GM21526 (cell line): Measurements from ENCODE around the gene MGRN1.
"Not testable (repeated sequence)": the region's sequence is repeated elsewhere in the genome, so short reads cannot be mapped to it uniquely, and the experiment has no call there.

Experiments
- ATAC-seq: cut with Tn5 transposase; IDR thresholded peaks from one replicate; pipeline ENCODE4 v1.9.1; 2021; ENCODE audit warnings: moderate library complexity; ENCODE audit not compliant: unreplicated experiment, low FRiP score

MGRN1 gene

DNA sequence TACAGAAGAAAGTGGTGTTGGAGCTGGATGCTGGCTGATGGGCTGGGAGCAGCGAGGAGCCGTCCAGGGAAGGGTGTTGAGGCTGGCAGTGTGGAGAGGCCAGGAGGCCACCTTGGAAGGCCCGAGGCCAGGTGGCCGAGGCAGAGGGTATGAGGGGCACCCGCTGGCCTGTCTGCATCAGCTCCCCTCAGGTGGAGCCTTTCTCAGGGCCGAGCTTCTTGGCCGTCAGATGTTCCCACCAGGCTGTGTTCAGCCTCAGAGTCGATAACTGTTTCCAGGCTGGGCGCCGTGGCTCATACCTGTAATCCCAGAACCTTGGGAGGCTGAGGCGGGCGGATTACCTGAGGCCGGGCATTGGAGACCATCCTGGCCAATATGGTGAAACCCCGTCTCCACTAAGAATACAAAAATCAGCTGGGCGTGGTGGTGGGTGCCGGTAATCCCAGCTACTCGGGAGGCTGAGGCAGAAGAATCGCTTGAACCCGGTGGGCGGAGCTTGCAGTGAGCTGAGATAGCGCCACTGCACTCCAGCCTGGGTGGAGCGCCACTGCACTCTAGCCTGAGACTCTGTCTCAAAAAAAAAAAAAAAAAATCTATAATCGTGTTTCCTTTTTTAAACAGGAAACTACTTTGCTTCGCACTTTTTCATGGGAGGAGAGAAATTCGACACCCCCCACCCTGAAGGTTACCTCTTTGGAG is 25.3 kb downstream of the MGRN1 start:
- ATAC-seq: no peak

DNA sequence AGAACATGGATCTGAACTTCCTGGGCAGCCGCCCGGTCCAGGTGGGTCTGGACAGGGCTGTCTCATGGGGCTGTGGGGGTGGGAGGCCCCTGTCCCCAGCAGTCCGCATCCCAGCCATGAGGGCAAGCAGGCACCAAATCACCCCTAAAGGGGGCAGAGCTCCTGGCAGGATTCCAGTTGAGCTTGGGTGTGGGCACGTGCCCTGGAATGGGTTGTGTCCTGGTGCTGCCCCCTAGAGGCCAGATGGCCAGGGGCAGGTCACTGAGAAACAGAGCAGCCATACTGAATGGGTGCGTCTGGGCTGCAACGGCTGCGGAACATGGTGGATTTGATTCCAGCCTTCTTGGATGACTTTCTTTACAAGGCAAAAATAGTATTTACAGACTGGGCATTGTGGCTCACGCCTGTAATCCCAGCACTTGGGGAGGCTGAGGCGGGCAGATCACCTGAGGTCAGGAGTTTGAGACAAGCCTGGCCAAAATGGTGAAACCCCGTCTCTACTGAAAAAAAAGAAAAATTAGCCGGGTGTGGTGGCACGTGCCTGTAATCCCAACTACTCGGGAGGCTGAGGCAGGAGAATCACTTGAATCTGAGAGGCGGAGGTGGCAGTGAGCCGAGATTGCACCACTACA is 25.9 kb downstream of the MGRN1 start:
- not testable (repeated sequence) for ATAC-seq

GRCh38 chr16:4651827-4652226 is 27.2 kb downstream of the MGRN1 start:
- ATAC-seq: no peak

GRCh38 chr16:4652561-4652960 is 27.9 kb downstream of the MGRN1 start:
- ATAC-seq: no peak

- no peak for ATAC-seq
Observed at GRCh38 chr16:4654011-4654963, 29.7 kb downstream of the MGRN1 start.

GRCh38 chr16:4654964-4655590 is 30.5 kb downstream of the MGRN1 start:
- no peak for ATAC-seq

GRCh38 chr16:4655801-4656200 is 31.2 kb downstream of the MGRN1 start:
- no peak for ATAC-seq

GRCh38 chr16:4656221-4656620 is 31.6 kb downstream of the MGRN1 start:
- no peak for ATAC-seq

DNA sequence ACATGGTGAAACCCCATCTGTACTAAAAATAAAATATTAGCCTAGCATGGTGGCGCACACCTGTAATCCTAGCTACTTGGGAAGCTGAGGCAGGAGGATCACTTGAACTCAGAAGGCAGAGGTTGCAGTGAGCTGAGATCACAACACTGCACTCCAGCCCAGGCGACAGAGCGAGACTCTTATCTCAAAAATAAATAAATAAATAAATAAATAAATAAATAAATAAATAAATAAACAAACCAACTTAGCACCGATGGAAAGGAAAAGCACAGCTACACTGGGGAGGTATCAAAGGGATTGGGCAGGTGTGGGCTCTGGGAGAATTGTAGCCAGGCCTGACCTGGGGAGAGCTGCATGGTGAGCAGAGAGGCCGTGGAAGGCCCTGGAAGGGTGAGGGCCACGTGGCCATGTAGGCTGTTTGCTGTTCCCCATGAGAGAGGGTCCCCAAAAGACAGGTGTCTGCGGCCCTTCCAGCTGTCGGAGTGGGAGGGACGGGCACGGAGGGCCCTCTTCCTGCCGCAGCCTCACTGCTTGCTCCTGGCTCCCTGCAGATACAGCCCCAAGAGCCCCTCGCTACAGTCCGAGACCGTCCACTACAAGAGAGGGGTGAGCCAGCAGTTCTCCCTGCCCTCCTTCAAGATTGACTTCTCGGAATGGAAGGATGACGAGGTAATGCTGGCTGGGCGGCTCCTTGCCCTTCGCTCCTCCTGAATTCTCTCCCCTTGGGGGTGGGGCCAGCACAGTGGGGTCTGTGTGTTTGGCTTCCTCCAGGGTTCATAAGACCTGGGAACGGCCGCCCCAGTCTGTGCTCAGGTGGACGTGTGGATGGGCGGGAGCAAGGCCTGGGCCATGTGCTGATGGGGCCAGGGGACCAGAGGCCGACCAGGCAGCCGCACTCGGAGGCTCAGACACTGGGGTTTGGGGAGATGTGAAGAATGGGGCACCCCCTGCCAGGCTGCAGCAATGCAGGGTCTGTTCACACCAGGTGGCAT is 32.4 kb downstream of the MGRN1 start:
- no peak for ATAC-seq

DNA sequence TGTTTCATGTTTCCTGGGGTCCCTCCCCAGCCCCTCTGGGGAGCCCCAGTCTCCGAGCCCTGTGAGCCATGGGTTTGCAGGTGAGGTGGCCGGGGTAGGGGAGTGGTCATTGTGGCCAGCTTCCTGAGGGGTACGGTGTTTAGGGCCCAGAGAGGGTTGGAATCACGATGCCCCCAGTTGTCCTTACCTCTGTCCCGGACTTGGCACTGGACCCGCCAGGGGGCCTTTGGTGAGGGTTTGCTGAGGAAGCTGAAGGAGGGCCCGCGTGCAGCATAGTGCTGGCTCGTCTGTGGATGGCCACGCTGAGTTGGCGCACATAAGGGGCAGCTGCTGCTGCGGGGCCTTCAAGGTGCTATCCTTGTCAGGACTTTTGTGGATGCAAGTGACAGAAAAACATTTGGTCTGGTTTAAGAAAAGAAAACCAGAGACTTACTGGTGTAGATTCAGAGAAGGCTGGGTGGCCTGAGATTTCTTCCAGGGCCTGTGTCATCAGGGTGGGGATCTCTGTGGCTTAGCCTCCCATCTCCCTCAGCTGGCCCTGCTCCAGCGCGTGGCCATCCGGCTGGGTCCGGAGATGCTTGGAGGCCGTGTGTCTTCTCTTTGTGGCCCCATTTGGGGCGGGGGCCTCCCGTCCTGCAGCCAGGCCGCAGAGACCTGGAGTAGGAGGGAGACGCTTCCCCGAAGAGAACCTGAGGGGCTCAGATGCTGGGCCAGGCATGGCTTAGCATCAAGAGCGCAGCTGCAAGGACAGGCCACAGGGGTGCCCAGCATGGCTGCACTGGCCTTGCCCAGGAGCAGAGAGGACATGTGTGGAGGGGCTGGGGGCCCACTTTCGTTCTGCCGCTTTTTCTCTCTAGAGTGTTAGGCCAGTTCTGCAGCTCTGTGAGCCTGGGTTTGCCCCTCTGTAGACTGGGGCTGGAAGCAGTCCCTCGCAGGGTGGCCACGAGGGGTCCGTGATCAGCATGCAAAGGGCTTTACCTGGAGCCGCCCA is 35.0 kb downstream of the MGRN1 start:
- ATAC-seq: no peak

DNA sequence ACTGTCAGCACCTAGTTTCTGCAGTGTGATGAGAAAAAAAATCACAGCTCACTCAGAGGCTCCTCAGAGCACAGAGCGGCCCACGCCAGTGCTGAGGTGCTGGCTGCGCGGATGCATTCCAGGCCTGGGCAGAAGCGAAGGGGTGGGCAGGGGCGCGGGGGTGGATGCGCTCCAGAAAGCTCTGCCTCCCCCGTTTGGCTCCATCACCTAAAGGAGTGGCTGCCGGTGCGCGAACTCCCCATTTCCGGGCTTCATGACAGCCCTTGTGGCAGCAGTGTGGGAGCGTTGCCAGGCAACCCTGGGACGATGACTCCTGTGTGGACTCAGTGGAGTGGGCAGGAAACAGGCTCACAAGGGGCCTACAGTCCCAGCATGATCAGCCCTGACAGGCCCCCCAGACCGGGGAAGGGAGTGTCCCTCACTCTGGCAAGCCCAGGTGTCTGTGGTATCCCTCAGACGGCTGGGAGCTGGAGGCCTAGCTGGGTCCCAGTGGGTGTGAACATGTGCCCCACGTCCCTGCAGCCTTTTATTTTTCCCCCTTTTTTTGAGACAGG is 35.9 kb downstream of the MGRN1 start:
- ATAC-seq: no peak

GRCh38 chr16:4661661-4662060 is 37.0 kb downstream of the MGRN1 start:
- no peak for ATAC-seq

DNA sequence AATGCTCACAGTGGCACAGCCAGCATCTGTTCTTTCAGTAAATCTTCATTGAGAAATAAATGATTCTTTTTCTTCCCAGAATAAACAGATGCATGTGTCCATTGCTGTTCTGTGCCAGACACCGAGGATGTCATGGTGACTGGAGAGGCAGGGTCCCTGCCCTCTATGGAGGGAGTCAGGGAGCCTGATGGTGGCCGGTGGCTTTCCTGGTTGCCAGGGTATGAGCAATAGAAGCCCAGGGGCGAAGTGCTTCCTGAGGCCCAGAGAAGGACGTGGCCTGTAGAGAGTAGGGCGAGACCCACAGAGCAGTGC is 38.8 kb downstream of the MGRN1 start:
- ATAC-seq: no peak

- ATAC-seq: no peak
Observed at GRCh38 chr16:4663777-4664465, 39.3 kb downstream of the MGRN1 start.

DNA sequence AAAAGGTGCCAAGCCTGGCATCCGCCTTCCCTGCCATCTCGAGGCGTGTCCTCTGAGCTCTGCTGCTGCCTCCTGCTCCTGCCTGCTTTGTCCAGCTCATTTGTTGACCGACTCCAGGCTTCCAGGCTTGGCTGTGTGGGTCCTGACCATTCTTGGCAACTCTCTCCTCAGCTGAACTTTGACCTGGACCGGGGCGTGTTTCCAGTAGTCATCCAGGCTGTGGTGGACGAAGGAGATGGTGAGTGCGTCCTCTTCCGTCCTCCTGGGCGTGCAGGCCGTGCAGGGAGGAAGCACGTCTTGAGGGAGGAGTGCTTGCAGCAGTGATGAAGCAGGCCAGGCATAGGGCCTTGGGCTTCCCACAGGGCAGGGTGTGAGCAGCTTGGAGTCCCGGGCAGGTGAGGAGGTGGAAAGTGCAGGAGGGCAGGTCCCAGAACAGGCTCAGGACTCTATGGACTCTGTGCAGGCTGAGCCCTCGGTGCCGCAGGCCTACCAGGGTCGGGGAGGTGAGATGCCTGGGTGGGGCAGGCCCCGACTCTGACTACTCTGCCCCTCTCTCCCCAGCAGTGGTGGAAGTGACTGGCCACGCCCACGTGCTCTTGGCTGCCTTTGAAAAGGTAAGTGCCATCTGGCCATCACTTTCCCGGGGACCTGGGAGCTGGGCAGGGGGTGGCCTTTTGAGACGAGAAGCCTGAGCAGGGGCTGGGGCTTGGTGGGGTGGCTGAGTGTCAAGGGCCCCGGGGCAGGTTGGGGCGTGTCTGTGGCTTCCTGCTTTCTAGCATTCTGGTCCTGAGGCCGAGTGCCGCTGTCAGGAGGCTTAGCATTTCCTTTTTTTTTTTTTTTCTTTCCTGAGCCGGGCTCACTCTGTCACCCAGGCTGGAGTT is 40.2 kb downstream of the MGRN1 start:
- ATAC-seq: no peak

DNA sequence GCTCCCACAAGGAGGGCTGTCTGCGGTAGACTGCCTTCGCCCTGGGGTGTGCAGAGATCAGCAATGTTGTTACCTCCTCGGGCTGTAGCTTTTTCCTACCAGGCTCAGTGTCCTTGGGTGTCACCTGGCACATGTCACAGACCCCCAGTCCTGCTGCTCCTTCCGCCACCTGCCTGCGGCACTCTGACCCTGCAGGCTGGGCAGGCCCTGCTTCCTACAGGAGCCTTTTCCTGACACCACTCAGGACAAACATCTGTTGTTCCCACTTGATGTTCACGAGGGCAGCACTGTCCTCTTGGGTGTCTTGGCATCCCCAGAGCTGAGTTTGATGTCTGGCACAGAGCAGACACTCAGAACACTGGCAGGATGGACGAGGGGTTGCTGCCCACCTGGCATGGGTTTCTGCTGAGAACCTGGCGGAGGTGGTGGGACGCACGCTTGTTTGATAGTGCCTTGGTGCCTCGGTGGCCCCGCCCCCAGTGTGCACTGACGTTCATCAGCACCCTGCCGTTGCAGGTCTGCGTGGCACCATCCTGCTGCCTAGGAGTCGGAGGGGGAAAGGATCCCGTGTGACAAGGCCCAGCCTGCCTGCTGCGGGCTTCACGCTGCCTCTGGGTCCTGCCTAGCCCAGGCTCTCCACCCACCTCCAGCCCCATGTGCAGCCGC is 42.0 kb downstream of the MGRN1 start:
- ATAC-seq: no peak
